Measurements from ENCODE around the gene MDFI.
"Not testable (repeated sequence)": the region's sequence is repeated elsewhere in the genome, so short reads cannot be mapped to it uniquely, and the experiment has no call there.

MDFI gene

GRCh38 chr6:41602864-41603608 lies 35.2 kb upstream of the MDFI start:
- peak; percentile 46 to 60 (median 56) for DNase-seq (ENCODE audit: low read depth in 4 of 4, low spot score in 1 of 4)

- DNase-seq (ENCODE audit: low read depth in 4 of 4, low spot score in 1 of 4): no peak
These were observed 34.3 kb upstream of the MDFI start for GRCh38 chr6:41604006-41604405.

- DNase-seq (ENCODE audit: low read depth in 4 of 4, low spot score in 1 of 4): no peak
These were observed 32.6 kb upstream of the MDFI start for GRCh38 chr6:41605649-41606048.

- no peak for DNase-seq (ENCODE audit: low read depth in 4 of 4, low spot score in 1 of 4)
These were observed 31.2 kb upstream of the MDFI start for GRCh38 chr6:41607036-41607435.

GRCh38 chr6:41607736-41608135 lies 30.5 kb upstream of the MDFI start:
- no peak for DNase-seq (ENCODE audit: low read depth in 4 of 4, low spot score in 1 of 4)

- DNase-seq (ENCODE audit: low read depth in 4 of 4, low spot score in 1 of 4): no peak
These were observed 29.7 kb upstream of the MDFI start for GRCh38 chr6:41608443-41609151.

- no peak for DNase-seq (ENCODE audit: low read depth in 4 of 4, low spot score in 1 of 4)
These were observed 23.6 kb upstream of the MDFI start for GRCh38 chr6:41614715-41615114.

GRCh38 chr6:41615311-41615710 lies 23.0 kb upstream of the MDFI start:
- no peak for DNase-seq (ENCODE audit: low read depth in 4 of 4, low spot score in 1 of 4)

GRCh38 chr6:41618598-41618997 lies 19.7 kb upstream of the MDFI start:
- no peak for DNase-seq (ENCODE audit: low read depth in 4 of 4, low spot score in 1 of 4)

GRCh38 chr6:41619193-41619592 lies 19.1 kb upstream of the MDFI start:
- not testable (repeated sequence) for DNase-seq (ENCODE audit: low read depth in 4 of 4, low spot score in 1 of 4)

- DNase-seq (ENCODE audit: low read depth in 4 of 4, low spot score in 1 of 4): no peak
These were observed 16.9 kb upstream of the MDFI start for GRCh38 chr6:41621367-41621766.

- DNase-seq (ENCODE audit: low read depth in 4 of 4, low spot score in 1 of 4): no peak
These were observed 16.5 kb upstream of the MDFI start for GRCh38 chr6:41621802-41622201.

- DNase-seq (ENCODE audit: low read depth in 4 of 4, low spot score in 1 of 4): no peak
These were observed 15.9 kb upstream of the MDFI start for GRCh38 chr6:41622206-41622988.

- no peak for DNase-seq (ENCODE audit: low read depth in 4 of 4, low spot score in 1 of 4)
These were observed 14.9 kb upstream of the MDFI start for GRCh38 chr6:41623330-41623729.

- DNase-seq (ENCODE audit: low read depth in 4 of 4, low spot score in 1 of 4): no peak
These were observed 13.5 kb upstream of the MDFI start for GRCh38 chr6:41624621-41625380.

- no peak for DNase-seq (ENCODE audit: low read depth in 4 of 4, low spot score in 1 of 4)
These were observed 12.8 kb upstream of the MDFI start for GRCh38 chr6:41625442-41625841.

GRCh38 chr6:41626022-41626421 lies 12.2 kb upstream of the MDFI start:
- no peak for DNase-seq (ENCODE audit: low read depth in 4 of 4, low spot score in 1 of 4)

GRCh38 chr6:41626917-41627316 lies 11.4 kb upstream of the MDFI start:
- DNase-seq (ENCODE audit: low read depth in 4 of 4, low spot score in 1 of 4): no peak

- DNase-seq (ENCODE audit: low read depth in 4 of 4, low spot score in 1 of 4): no peak
These were observed 9.1 kb upstream of the MDFI start for GRCh38 chr6:41629128-41629527.

- DNase-seq (ENCODE audit: low read depth in 4 of 4, low spot score in 1 of 4): no peak
These were observed 8.2 kb upstream of the MDFI start for GRCh38 chr6:41630069-41630468.

- DNase-seq (ENCODE audit: low read depth in 4 of 4, low spot score in 1 of 4): no peak
These were observed 7.3 kb upstream of the MDFI start for GRCh38 chr6:41630946-41631345.

All from stimulated activated CD4-positive, alpha-beta T cell treated with anti-CD3 and anti-CD28 coated beads, Interleukin-1b, Interleukin-23, amount 100 ng/mL, for 24 hours (primary cell).